ENCODE data around the gene TCF7.
"Not testable (repeated sequence)": the region's sequence is repeated elsewhere in the genome, so short reads cannot be mapped to it uniquely, and the experiment has no call there.

The TCF7 gene

DNA sequence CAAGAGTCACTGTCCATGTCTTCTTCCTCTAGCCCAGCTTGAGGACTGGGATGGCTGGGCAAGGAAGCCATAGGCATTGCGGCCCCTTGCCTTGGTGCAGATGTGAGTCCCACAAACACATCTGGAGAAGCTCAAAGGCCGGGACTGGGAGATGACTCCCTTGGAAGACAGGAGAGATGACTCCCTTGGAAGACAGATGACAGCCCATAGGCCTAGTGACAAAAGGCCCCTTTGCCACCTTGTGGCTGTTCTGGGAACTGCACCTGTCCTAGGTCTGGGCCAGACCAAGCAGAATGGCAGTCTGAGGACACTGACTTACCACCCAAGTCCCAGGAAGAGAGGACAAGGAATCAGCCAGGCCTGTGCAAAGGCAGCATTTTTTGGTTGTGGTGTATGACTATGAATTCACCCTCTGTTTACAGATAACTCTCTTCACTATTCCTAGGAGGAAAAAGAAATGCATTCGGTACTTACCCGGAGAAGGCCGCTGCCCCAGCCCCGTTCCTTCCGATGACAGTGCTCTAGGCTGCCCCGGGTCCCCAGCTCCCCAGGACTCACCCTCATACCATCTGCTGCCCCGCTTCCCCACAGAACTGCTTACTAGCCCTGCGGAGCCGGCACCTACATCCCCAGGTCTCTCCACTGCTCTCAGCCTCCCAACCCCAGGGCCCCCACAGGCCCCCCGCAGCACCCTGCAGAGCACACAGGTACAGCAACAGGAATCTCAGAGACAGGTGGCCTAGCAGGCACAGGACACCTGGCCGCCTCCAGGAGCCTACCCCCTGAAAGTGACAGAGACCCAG lies 31.5 kb downstream of the TCF7 start:
- DNase-seq: peak; percentile 61

DNA sequence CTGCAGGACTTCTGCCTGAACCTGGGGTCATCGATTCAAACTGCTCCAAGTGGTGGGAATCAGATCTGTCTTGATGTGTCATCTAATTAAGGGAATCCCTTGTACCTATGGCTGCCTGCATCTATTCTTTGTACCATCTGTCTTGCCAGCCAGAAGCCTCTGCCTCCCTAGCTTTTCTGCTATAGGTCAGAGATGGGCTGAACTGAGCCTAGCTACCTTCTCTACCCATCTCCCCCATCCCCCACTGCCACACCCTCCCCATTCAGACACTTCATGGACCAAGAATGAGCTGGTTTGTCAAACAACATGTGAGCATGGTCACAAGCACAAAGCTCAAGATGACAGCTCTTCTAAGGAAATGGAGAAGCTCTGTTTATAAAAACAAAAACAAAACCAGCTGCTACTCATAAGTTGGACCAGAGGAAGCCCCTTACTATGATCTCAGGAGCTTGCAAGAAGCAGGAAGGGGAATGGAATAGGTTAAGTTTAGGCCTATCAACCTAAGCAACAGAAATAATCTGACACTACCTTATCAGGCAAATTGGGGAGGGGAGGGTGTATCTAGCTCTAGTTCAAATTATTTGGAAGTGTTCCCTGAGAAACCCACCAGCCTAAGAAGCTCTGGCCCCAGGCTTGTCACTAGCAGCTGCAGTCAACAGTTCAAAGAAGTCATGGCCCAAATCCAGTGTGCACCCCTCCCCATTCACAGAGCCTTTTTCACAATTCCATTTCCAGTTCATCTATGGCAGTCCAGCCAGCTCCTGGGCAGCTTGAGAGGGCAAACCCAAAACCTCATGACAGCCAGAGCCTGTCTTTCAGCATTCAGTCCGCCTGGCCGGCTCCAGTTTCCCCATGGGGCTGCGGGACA lies 32.4 kb downstream of the TCF7 start:
- DNase-seq: no peak

DNA sequence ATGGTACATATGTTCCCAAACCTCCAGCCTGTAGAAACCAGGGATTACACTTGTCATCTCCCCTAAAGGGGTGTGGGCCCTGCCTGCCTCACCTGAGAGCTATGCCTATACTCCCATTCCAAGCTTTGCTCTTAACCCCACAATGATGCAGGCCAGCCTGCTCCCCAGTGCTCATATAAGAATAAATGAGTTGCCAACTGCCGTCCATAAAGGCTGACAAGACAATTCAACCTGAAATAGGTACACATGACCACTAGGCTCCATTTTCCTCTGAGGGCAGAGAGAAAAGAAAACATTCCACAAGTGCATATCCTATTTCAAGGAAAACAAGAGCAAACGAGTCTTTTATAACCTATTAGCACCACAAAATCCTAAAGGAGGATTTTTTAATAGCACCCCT lies 33.8 kb downstream of the TCF7 start:
- no peak for DNase-seq

DNA sequence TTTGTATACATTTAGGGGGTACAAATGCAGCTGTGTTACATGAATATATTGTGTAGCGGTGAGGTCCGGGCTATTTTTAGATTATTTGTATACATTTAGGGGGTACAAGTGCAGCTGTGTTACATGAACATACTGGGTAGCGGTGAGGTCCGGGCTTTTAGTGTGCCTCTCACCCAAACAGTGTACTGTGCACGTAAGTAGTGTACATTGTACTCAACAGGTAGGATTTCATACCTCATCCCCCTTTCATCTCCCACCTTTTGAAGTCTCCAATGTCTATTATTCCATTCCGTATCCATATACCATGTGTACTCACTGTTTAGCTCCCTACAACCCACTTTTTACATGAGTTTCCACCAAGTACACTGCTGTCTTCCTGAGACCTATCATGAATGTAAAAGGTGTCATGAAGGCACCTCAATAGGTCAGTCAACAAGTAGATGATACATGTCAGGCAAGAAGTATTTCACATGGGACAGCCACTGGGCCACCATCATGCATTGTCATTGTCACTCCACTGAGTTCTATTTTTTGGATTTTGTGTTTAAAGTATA lies 34.6 kb downstream of the TCF7 start:
- DNase-seq: no peak

DNA sequence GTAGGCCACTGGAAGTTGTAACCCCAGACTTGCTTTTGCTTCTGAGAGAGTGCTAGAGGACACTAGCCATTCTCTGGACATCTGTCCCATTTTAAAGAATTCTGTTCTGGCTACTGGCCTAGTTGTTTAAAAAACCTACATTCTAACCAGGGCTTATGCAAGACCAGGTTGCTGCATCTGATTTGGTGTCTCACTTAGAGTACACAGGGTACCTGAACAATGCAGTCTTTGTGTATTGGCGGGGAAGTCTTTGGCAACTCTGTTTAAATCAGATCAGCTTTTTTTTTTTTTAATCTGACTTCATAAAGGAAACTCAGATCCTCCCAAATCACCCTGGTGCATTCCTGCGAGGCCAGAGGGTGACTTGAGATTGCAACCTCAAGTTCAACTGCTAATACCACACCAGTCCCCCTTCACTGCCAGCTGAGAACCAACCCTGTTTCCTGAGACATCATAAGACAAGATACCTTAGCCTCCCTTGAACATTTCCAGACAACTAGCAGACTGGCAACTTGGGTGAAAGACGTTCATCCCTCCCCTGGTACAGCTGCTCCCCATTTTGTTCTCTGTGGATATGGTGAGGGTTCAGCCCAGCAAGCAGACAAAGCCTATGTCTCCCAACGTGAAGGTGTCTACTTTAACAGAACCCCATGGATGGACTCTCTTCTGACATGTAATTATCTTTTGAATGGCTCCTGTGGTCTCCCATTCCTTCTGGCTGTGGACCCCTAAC lies 35.3 kb downstream of the TCF7 start:
- no peak for DNase-seq

DNA sequence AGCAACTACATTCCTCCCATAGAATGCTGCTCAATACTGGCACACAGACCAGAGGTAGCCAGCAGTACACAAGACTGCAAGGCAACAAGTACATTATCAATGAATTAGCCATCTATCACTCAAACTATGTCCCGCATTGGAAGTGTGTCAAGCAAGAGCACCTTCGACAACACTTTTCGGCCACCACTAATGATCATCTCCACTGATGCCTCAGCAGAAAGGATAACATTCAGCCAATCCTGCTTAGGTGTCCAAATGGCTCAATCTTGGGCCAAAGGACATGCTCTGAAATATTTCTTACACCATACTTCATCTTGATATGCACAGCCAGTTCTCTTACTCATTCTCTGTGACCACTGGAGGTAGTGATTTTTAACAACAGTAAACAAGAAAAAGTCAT lies 37.2 kb downstream of the TCF7 start:
- DNase-seq: no peak

DNA sequence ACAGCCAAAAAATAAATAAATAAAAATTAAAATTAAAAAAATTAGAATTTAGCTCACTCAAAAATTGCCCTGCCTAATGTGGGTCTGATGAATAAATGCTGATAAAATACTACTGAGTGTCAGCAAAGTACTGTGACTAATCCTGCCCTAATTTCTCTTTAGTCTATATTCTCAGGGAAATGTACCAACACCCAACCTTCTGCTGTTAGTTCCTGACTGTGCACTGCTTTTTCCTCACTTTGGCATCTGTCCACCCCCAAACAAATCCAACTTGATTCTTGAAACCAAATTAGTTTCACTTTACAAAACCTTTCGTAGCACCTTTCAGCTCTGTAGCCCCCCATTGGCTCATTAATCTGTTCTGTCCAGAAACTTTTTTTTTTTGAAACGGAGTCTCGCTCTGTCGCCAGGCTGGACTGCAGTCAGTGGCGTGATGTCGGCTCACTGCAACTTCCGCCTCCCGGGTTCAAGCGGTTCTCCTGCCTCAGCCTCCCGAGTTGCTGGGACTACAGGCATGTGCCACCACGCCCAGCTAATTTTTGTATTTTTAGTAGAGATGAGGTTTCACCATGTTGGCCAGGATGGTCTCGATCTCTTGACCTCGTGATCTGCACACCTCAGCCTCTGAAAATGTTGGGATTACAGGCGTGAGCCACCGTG lies 37.8 kb downstream of the TCF7 start:
- DNase-seq: not testable (repeated sequence)

DNA sequence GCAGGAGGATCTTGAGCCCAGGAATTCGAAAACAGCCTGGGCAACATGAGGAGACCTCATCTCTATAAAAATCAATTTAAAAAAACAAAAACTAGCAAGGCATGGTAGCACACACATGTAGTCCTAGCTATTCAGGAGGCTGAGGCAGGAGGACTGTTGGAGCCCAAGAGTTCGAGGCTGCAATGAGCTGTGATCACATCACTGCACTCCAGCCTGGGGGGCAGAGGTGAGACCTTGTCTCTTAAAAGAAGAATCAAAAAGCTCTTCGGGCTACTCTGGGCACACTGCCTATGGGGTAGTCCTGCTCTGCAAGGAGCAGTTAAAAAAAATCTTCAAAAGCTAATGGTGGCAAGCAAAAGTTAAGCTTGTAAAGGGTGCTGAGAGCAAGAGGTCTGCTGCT lies 38.8 kb downstream of the TCF7 start:
- no peak for DNase-seq

DNA sequence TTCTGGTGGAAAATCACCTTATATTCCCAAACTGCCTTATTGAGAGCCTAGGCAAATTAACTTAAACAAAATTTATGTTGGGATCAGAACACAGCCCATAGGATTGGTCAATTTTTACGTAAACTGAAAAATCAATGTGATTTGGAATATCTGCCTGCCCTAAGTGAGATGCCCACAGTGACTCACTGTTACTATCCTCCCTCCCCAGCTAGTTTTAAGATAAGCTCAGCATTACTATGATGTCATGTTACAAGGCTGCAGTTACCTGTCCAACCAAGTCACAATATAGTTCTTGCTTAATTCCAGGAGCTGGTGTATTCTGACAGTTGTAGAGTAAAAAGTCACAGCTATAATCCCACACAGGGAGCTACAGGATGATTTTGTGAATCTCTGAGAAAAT lies 39.2 kb downstream of the TCF7 start:
- DNase-seq: no peak

DNA sequence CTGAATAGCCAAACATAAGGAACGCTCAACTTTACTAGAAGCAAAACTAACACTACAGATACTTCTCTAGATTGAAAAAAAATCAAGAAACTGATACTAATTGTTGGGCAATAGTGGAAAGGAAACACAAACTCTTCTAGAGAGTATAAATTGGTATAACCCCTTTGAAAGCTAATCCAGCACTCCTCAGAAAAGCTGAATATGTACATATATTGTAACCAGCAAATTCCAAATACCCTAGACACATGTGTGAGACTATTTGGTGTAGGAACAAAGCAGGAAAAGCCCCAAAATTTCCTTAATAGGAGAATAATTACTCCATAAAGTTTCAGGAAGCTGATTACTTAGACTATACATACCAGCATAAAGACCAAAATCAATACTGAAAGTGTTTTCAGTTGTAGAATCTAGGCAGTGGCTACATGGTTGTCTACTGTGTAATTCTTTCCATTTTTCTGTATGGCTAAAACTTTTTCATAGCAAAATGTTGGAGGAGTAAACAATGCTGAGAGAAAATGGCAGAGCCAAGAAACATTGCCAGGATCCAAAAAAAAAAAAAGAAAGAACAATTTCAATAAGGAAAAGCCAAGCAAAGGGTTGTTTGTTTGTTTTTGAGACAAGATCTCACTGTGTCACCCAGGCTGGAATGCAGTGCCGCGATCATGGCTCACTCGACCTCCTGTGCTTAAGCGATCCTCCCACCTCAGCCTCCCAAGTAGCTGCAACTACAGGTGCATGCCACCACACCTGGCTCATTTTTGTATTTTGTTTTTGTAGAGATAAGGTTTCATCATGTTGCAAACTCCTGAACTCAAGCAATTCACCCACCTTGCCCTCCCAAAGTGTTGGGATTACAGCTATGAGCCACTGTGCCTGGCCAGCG lies 47.3 kb downstream of the TCF7 start:
- no peak for DNase-seq

DNA sequence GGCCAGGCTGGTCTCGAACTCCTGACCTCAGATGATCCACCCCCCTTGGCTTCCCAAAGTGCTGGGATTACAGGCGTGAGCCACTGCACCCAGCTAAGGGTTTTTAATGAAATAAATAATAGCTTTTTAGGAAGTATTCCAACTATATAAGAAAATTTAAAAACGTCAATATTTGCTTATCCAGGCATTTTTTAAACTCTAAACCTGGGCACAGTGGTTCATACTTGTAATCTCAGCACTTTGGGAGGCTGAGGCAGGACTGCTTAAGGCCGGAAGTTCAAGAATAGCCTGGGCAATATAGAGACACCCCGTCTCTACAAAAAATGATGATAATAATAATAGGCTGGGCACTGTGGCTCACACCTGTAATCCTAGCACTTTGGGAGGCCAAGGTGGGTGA lies 48.1 kb downstream of the TCF7 start:
- no peak for DNase-seq

DNA sequence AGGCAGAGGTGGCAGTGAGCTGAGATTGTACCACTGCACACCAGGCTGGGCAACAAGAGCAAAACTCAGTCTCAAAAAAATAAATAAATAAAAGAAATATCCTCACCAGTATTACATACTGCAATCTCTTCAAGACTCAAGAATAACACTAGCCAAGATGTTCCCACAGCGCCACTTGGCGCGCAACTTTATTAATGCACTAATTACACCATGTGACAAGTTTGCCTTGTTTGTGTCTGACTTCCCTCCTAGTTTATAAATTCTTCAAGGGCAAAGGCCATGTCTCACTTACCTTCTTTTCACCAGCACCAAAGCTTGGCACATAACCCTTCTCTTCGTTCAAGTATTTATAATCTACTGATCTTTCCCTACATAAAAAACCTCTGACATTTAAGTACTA lies 57.5 kb downstream of the TCF7 start:
- DNase-seq: no peak

DNA sequence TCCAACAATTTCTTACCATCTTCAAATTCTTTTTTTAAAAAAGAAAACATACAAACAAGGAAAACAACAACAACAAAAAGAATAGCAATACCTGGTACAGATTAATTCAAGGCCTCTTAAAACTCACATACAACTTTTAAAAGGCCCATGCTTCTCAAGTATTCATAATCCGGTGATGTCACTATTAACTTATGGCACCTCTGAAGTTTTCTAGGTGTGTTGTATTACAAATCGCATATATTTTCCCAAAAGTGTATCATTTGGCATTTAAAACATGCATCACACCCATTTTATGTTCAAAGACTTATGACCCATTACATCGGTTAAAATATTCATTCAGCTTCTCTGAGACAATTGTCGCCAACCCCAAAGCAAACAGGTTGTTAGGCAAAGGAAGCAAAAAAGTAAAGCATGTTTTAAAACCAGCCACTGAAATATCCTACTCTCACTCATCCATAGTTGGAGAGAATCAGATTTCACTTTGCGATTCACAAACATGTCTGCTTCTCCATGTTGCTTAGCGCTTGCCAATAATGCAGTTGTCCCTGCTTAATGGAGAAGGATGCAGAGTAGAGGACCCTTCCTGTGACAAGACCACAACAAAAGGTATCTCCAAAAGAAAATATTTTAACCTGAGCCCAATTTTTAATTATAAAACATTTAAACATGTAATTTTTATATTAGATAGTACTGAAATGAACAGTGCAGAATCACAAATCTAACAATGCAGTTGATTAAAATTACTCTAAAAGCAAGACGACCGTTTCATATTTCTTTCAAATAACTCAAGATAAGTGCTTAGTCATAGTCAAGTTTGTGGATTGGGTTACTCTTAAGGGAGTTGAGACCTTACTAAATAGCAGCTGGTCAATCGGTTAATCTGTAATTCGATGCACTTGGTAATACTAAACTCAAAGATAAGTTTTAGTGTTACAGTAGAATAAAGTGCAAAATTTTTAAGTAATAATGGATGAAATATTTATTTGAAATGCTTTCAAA lies 60.7 kb downstream of the TCF7 start:
- DNase-seq: peak; percentile 18

DNA sequence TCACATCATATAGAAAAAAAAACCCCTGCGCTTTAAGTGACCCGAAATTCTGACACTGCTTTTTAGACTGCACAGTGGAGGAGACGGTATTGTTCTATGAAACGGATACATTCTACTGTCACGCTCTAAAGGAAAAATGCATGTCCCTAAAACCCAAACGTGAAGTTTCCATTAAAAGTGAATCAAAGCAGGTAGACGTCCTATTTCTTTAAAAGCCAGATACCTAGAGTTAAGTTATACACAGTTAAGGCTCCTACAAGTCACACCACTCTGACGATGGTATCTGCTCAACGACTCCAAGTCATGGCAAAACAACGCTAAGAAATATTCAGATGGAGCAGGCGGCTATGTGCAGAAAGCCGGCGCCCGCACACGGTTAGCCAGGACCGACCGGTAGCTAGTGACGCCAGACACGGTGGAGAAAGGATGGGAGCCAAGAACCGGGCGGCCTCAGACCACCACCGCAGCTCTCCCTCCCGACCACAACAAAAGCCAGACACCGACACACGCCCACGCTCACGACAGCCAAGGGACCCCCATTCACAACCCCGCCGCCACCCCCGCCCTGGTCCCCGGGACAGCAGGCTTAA lies 61.5 kb downstream of the TCF7 start:
- DNase-seq: no peak

DNA sequence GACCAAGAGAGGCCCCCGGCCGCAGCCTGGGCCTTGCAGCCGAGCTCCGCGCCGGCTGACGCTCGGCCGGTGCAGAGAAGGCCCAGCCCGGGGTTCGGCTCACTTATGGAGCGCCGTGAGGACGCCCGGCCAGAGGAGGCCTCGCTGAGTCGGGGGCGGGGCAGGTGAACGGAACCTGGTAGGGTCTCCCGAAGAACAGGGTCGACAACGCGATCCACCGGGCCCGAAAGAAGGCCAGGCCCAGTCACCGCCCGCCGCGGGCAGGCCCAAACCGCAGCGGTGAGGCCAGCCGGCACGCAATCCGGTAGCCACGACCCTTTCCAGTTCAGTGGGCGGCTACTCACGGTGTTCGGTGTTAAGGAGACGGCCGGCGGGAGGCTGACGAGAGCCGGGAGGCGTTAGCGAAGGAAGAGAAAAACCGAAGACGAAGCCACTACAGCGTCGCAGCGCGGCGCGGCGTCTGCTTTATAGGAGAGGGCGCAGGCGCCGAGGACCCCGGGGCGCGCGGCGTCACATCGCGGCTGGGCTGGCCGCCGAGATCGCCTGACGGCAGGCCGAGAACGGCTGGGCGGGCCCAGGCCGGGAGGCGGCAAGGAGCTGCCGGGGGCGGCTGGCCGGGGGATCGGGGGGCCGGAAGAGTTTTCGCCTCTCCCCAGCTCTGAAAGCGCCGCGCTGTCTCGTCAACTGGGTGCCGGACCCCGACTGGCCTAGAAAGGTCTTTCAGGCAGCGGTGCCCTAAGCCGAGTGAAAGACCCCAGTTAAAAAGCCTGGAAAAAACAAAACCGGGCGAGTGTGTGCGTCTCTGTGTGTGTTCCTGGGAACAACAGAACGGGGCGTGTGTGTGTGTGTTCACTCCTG lies 62.3 kb downstream of the TCF7 start, which contains the start of gene SKP1:
Gene SKP1, minus strand, starts transcription at position 440 of the 858 bp plus-strand sequence. CDS start 2,928 bp downstream, outside the sequence.
- peak; percentile 78 for DNase-seq

DNA sequence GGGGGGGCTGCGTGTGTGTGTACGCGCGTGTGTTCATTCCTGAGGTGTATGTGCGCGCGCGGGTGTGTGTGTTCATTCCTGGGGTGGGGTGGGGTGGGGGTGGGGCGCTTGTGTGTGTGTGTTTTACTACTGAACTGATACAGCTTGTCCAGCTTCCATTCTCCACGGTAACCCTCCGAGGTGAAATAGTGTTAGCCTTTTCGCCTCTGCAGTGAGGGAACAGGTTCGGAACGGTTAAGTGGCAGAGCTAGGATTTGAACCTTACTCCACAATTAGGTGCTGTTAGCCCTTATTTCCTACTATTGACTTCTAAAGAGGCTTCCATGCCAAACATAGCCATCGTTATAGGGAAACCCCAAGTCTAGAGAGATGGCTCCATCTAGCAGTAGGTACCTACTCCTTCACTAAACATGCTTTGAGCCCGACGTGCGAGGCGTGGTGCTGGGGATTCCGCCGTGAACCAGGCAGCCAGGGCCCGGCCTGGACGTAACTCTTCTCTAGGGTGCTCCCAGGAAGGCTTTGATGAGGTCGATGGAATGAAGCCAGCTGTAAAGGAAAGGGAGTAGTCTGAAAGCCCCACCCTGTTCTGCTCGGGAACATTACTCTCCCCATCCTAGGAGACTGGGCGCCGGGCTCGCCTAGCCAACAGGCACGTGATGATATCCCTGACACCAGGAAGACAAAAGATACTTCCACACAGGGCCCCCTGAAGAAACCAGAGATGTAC lies 63.1 kb downstream of the TCF7 start:
- no peak for DNase-seq

DNA sequence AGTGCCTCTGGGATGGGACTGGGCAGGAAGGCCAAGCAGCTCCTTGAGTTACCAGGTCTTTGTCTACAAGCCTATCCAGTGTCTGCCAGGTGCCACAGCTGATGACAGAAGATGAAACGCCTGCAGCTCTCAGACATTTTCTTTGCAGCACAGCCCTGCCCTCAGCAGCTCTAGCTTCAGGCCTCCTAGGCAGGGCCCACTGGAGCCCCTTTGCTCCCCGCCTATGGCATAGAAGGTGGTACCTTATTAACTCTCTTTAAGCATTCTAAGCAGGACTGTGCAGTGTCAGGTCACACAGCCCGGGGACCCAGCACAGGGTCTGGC lies 63.6 kb downstream of the TCF7 start:
- no peak for DNase-seq

DNA sequence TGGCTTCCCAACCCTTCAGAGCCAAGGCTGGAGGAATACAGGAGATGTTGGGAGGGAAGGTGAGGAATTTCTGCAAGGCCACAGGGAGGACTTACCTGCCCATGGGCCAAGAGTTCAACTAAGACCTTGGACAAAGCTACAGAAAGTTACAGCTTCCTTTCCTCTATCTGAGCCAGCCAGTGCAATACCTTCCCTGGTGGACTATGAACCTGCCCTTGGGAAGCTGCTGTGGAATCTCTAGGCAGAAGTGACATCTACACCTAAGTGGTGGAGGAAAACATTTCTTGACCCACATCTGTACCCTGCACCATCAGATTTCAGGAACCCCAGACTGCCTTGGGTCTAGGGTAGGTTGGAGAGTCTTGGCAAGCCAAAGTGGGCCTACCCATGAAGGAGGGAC lies 69.0 kb downstream of the TCF7 start:
- no peak for DNase-seq

All from MV-4-11 (cell line).